HK-2 (cell line): Measurements from ENCODE around the gene BPIFB2.

Experiments
- DNase-seq: peaks from one replicate; pipeline ENCODE4 v3.0.0-alpha.2; 2018; ENCODE audit not compliant: unreplicated experiment

BPIFB2 gene

DNA sequence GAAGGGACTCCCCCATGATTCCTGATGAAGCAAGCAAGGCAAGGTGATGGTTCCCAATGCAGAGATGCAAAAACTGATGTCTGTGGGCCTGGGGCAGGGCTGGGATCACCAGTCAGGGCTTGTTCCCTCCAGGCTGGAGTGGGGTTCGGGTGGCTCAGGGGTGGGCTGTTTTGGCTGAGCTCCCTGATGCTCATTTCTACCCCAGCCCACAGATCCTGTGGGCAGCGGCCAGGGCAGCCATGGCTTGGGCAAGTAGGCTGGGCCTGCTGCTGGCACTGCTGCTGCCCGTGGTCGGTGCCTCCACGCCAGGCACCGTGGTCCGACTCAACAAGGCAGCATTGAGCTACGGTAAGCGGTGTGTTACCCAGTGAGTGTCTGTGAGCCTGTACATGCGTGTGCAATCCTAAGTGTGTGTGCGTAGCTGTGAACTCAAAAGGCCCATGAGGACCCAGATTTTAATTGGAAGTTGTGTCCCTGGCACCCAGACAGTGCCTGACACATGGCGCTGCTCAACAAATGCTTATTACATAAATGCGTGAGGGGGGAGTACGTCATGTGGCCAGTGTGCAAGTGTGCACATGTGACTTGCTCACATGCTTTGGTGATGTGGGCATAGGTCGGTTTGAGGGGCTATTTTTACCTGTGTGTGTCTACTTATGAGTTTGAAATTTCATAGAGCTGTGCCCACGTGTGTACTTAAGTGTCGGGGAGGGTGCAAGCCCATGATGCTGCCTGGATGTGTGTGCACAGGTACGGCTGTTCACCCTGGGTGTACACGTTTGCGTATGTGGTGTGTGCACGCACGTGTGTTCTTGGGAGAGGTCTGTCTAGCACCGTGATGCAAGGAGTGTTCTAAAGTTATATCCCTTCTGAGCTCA is 1.1 kb downstream of the BPIFB2 start:
- no peak for DNase-seq

DNA sequence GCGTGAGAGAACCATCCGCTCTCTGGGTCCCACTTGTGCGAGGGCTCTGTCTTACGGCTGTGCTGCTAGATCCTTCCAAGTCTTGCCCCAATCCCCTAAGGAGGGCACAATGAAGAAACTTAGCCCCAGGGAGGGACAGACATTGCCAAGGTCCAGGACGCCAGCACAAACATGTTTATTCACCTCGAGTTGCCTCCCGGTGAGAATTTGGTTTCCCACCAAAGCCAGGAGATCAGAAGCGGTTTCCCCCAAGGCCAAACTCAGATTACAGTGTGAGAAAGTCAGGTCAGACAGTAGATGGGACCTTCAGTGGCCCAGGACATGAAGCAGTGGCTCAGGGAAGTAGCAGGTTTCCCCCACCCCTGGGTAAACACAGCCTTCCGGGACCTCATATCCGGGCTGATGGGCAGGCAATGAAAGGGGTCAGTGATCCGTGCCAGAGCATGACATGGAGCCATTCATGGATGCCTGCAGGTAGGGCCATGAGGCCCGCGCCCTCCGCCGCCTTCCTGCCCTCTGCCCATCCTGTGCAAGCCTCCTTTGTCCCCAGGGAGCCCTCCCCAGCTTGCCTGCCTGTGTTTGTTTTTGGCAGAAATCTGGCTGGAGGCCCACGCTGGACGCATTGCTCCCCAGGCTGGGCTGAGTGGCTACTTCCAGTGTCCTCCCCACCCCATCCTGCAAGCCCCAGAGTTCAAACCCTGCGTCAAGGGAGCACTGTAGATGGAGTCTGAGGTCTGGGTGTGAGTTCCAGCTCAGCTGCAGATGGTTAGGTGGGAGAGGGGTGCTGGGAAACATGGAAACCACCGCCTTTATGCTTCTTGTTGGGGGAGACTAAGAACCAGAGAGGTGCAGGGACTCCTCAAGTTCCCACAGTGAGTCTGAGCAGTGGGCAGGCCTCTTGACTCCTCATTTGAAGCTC is 2.0 kb downstream of the BPIFB2 start:
- peak; percentile 19 for DNase-seq

DNA sequence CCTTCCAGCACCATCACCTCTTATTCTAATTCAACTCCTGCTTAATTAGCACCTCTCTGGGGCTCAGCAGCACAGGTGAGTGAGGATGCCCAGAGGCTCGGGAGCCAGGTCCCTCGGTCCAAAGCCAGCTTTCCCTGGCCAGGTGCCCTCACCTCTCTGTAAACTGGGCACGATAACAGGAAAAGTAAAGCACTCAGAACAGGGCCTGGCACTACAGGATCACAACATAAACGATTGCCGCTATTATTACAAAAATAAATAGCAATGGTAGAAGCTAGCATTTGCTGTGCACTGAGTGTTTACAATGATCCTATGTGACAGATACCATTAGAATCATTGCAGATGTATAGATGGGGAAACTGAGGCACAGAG is 2.6 kb downstream of the BPIFB2 start:
- DNase-seq, result no peak

DNA sequence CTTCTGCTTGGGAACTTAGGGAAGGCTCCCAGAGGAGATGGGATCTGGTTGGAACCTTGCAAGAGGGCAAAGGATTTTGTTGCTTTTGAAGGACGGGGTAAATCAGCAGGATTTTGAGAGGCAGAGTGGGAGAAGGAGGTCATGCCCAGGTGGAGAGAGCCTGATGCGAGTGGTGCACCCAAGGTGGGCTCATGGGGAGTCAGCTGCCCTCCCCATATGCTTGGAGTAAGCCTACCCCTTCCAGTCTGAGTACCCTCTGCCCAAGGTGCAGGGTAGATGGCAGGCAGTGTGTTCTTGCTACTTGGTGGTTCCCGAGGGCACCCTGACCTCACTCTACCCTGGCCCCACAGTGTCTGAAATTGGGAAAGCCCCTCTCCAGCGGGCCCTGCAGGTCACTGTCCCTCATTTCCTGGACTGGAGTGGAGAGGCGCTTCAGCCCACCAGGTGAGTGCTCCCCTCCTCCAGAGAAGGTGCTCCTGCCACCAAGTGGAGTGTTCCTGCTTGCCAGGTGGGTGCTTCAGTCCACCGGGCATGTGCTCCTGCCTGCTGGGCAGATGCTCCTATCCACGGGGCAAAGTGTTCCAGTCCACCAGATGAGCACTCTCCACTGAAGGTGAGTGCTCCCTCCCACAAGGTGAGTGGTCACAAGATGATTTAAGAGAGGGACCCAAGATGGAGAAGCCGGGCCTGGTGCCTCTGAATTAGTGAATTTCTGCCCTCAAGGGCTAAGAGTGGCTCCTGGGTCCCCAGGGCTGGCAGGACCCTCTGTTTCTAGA is 3.4 kb downstream of the BPIFB2 start:
- no peak for DNase-seq

DNA sequence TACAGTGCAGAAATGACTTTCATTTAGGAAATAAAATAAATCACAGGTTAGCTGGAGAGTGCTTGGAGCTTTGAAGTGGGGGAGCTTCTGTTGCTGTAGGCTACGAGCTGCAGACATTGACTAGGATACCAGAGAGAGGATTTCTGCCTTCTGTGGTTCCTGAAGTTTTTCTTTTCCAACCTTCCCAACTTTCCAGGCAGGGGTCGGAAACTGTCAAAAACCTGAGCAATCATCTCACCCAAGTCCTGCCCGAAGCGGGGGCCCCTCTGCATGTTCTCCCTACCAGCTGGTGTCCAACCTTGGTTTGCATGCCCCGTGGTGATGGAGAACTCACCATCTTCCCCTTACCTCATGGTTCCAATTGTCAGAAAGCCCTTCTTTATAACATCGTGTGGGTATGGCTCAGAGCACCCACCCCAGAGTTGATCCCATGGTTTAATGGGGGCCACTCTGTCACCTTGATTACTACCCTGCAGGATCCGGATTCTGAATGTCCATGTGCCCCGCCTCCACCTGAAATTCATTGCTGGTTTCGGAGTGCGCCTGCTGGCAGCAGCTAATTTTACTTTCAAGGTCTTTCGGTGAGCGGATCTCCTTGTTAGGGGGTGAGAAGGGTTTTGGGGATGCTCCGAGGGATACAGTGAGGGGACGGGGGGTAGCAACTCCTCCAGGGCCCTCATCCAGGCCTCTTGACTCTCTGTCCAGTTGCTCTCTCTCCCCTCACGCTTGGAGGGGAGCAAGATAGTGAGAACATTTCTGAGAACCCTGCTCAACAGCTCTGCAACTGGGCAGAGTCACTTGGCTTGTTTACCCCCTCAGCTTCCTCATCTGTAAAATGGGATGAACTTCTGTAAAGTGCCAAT is 5.1 kb downstream of the BPIFB2 start:
- no peak for DNase-seq

DNA sequence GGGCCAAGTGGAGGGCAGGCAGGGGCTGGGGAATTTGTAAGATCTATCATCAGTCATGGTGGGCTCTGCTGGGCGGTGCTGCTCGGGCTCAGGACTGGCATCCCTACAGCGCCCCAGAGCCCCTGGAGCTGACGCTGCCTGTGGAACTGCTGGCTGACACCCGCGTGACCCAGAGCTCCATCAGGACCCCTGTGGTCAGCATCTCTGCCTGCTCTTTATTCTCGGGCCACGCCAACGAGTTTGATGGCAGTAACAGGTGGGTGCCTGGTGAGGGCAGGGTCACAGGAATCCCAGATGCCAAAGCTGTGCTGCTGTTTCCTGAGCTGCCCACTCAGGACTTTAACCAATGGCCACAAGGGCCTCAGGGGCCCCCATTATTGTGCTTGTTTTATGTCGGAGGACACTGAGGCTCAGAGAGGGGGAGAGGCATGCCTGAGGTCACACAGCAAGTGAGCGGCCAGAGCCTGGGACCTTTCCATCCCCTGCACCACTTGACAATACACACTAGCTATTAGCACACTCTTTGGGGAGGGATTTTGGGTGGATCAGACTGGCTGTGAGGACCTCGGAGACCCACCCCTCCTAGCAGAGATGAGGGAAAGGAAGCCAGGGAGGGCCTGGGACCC is 6.3 kb downstream of the BPIFB2 start:
- no peak for DNase-seq

DNA sequence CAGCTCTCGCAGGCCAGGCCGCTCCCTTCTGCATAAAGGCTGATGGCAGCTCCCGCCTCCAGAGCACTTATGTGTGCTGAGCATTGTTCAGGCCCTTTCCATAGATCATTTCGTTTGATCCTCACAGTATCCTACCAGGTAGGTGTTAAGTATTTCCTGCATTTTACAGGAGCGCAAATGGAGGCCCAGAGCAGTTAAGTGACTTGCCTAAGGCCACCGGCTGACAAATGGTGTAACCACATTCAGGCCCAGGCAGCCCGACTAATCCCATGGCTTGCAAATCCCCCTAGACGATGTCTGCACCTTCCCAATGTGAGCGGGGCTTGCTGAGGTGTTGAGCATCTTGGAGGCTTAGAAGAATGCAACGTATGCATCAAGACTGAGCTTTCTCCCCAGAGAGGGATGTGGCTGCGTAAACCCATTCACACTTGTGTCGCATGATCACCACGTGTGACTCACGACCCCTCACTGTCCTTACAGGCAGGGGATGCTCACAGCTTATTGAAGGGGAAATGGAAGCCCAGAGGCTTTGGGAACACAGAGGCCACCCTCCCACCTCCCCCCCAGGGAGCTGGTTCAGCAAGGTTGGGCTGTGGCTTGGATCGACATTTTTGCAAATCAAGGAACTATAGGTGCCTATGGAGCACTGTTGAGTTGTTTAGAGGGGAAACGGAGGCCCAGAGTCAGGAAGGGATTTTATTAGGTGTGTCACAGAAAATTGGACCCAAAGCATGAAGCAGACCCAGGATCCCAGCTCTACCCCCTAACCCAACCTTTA is 7.0 kb downstream of the BPIFB2 start:
- no peak for DNase-seq

DNA sequence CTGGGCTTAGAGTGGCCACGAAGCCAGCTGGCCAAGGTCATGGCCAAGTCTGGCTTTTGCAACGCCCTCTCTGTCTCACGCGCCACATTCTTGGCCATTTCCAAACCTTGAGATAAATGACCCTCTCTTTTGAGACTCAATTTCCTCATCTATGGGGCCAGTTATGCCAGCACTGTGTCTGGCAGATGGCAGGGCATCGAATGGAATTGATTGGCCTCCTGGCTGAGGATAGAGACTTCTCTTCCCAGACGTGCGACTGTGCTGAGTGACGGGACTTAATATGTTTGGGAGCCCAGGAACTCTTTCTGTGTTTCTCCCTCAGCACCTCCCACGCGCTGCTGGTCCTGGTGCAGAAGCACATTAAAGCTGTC is 7.6 kb downstream of the BPIFB2 start:
- no peak for DNase-seq

DNA sequence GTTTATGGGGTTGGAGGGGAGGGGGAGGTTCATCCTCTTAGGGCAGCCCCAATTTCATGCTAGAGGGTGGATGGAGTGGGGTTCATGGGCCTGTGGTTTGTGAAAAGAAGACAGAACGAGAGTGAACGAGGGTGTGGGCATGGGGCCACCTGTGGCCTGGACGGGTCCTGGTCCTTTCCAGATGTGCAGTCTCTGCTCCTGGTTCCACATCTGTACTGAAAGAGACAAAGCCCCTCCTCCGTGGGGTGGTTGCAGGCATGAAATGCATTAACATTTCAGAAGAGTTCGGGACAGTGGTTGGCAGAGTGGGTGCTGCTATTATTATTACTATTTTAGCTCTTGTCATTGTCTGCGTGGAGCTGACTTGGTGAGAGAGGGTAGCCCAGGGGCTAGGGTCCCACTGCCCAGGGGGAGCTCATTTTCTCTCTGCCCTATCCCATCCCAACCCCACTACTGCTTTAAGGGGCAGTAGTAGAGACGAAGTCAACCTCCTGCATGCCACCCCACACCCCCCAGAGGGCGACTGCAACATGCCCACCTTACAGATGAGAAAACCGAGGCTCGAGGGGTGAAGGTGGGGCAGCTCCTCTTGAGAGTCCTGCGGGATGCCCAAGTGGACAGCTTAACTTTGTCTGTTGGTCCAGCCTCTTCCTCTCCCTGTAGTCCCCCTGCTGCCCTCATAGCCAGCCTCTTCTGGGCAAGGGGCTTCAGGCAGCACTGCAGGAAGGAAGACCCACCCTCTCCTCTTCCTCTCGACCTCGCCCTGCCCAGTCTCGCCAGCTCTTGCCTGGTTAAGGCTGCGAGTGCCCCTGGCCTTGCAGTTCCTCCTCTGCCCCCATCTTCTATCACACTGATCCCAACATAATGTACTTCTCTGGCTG is 8.4 kb downstream of the BPIFB2 start:
- no peak for DNase-seq

DNA sequence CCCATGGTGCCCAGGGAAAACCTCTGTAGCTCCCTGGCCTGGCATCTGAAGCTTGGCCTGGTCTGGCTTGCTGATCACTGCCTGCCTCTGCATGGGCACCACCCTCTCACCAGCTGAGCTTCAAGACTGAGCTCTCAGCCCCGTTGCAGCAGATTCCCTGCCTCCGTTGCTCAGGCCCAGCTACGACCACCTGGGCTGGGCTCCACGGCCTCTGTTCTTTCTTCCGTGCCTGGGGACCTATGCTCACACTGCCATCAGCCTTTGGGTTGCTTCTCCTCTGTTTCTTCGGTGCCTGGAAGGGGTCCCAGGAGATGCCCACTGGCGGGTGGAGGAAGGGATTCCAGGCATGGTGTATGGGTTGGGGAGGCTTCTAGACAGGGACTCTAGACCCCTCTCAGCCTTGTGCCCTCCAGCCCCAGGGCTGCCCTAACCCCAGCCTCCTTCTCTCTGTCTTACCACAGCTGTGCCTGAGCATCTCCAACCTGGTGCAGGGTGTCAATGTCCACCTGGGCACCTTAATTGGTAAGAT is 9.1 kb downstream of the BPIFB2 start:
- DNase-seq, result no peak

DNA sequence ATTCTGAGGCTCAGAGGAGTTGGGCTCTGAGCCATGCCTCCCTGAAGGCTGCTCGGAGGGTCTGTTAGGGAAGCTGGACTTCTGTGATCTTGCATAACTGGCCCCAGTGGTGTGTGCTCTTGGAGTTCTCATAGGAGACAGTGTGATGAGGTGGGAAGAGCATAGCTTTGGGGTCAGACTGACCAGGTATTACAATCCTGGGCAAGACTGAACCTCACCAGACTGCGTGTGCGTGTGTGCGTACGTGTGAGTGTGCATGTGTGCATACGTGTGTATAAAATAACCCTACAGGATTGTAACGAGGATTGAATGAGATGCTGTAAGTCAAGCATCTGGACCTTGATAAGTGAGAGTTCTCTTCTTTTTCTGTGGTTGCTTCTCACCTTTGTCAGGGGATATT is 10.0 kb downstream of the BPIFB2 start:
- DNase-seq, result no peak

DNA sequence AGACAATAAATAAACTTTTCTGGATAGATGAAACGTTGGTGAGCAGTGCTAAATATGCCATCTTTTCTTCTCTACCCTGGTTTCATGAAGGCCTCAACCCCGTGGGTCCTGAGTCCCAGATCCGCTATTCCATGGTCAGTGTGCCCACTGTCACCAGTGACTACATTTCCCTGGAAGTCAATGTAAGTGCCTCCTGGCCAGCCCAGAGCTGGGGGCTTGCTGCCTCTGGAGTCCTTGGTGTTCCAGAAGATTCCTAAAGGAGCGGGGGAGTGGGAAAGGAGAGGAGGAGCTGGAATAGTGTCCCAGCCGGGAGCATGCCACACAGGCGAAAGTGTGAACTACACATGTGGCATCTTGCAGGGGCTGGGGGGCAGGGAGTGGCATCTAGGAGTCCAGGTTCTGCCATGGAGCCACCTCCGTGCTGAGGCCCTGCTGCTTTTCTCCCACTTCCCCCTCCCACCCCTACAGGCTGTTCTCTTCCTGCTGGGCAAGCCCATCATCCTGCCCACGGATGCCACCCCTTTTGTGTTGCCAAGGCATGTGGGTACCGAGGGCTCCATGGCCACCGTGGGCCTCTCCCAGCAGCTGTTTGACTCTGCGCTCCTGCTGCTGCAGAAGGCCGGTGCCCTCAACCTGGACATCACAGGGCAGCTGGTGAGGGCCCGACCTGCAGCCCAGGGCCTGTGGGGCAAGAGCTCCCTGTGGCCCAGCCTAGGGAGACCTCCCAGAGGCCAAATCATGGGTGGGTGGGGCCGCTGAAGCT is 10.8 kb downstream of the BPIFB2 start:
- DNase-seq, result no peak

DNA sequence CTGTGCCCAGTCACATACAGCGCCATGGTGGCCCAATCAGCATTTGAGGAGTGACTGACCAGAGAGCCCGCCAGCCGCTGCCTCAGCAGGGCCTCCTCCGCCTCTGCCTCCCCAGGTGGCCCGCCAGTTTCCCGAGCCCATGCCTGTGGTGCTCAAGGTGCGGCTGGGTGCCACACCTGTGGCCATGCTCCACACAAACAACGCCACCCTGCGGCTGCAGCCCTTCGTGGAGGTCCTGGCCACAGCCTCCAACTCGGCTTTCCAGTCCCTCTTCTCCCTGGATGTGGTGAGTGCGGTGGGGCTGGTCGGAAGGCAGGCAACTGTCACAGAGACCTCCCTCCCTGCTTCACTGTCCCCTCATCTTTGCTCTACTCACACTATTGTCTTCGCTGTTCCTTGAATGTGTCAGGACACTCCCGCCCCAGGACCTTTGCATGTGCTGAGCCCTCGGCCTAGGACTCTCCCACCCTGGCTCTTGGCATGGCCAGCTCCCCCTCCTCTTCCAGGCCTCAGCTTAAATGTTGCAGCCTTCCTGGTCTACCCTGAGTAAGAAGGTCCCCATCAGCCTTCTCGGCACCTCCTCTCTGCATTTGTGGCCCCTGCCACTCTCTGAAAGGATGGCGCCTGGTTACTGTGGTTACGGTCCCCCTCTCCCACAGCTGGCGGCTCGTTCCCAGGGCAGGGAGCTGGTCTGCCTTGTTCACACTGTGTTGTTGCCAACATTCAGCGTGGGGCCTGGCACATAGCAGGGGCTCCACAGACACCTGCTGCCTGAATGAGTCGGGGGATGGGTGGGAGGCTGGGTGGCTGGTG is 12.2 kb downstream of the BPIFB2 start:
- DNase-seq, result no peak

DNA sequence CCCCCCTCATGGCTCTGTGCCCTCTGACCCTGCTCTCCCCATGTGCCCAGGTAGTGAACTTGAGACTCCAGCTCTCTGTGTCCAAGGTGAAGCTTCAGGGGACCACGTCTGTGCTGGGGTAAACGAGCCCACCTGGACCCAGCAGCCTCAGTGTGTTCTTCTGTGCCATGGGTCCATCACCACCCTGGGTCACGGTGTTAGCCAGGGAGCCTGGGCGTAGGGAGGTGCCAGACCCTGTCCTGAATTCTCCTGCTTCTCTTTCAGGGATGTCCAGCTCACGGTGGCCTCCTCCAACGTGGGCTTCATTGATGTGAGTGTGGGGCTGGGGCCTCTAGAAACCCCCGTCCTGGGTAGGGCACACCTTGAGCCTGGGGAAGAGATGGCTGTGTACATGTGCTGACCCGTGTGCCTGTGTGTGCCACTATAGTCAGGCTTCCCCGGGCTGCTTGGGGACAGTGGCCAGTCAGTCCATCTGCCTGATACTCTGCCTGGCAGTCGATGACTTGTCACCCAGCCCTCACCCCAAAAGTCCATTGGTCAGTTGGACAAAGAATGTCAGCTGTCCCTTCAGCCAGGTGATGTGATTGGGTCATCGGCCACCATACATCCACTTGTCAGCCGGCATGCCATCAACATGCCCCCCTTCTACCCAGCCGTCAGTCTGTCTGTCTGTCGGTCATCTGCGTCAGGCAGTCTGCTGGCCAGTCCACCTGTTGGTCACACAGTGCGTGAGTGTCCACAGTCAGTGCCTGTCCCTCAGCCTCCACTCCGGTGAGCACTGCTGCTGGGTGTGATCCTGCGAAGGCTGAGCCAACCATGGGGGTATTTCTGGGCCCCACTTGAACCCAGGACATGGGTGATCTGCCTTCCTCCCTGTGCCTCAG is 13.0 kb downstream of the BPIFB2 start:
- no peak for DNase-seq

DNA sequence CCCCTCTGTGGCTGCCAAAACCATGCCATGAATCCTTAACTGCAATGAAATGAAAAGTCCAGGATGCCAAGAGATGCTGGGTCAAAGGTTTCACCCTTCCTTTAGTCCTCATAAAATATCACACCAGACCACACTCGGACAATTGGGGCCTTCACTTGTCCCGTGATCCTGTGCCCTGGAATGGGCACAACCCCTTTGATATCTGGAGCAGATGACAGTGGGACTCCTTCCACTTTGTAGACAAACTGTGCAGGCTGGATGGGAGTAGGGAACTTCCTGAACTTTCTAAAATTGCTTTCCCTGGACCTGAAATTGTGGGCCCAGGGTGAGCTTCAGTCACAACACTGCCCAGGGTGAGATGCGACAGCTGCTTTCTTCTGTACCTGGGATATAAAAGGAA is 14.4 kb downstream of the BPIFB2 start:
- no peak for DNase-seq

DNA sequence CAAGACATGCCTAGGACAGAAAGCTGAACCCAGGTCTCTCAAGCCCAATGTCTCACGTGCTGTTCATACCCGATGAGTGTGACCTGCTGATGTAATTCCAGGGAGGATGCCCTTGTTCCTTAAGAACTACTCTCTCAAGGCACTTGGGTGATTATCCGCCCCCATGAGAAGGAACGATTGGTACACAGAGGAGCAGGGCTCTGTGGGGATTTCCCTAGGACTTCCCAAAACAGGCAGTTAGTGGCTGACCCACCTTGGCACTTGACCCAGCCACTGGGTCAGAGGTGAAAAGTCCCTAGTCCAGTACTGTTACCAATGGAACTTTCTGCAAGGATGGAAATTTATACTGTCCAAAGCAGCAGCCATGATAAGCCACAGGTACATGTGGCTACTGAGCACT is 14.8 kb downstream of the BPIFB2 start:
- no peak for DNase-seq
